Stimulated activated CD8-positive, alpha-beta memory T cell treated with anti-CD3 and anti-CD28 coated beads, Interleukin-15, amount 100 ng/mL, for 4 hours (primary cell): ENCODE measurements around the gene SH2D1B.

Experiments used
- DNase-seq, 2 donors: peaks; one replicate each; pipeline ENCODE4 v3.0.0-alpha.2; 2020; ENCODE audit warnings: low read depth in 2 of 2

SH2D1B gene

DNA sequence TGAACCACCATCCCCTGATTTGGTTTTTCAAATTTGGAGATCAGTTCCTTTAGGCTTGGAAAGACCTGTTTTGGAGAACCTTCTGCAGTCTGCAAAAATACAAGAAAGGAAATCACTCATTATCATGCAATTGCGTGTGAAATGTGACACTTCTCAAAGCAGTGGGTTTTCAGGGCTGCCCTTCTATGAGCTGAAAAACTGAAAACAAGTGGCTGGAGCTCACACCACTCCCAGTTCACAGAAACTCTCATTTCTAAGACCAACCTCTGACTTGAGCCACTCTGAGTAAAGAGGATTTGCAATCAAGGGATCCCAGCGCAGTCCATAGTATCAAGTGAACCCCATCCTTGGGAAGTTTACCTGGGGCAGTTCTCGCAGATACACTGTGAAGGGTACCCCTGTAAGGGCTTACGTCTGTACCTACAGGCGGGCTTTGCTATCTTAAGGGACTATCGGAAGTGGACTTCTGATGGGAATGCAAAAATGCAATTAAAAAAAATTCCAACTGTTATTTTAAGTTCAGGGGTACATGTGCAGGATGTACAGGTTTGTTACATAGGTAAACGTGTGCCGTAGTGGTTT, 12.8 kb downstream of the SH2D1B start:
- no peak for DNase-seq

DNA sequence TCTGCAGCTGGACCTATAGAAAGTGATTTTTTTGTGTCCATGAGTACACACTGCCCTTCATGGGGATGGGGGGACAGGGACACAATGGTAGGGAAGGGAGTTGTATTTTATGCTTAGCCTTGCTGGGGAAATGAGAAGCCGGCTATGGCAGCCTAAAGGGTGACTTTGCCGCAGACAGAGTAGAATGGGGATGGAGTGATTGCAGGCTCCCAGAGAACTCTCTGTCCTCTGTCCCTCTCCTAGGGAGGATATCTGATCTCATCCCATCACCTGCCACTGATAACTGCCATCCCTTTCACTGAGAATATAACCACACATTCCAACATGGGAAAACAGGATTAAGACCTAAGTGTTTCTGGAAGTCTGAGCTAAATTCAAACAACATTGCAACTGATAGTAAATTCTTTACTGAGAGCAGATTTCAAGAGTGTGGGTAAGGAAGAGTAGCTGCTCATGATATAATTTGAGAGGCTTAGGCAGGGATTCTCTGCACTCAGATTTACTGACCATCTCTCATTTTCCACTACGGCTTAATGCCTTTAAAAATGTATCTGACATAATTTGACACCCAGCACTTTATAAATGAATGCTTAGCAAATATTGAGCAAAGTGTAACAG, 13.9 kb downstream of the SH2D1B start:
- no peak for DNase-seq

DNA sequence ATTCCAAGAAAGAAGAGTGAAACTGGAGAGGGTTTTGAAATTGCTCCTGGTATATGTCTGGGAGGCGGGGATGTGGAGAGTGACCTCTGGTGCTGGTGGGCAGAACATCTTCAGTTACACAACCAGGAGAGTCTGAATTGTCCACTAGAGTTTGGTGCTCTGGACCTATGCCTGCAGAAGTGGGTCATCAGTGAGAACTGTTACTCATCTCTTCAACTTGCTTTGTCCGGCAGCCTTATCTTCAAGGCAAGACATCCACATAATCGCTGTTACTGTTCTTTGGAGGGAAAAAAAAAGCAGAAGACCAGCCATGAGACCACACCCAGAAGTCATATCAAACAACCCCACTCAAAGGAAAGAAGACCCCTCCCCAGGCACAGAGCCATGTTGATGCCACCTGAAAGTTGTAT, 14.9 kb downstream of the SH2D1B start:
- DNase-seq = no peak

DNA sequence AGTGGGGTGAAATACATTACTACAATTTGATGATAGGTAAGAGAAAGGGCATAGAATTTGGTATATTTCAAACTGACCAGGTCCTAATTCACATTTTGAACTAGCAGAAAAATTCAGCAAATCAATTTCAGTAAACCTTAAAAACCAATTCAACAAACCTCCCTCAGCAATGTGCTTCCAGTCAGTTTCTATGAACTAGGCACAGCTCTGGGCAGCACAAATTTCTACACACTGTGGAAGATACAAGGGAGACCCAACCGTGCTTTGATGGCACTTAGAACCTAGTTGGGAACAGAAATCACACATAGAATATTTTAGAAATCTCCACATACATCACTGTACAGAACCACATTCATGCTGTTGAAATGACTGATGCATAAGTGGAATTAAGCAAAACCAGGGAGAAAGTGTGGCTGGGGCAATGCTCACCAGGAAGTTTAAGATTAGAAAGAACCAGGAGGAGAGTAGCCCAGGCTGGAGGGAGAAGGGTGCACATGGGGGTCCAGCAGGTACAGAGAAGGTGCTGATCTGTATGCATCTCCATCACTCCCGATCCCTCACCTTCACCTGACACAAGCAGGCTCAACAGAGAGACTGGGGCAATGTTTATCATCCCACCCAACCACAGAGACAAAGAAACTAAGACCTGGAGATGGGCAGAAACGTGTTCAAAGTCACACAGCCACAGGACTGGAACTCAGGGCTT, 15.6 kb downstream of the SH2D1B start:
- DNase-seq = no peak

DNA sequence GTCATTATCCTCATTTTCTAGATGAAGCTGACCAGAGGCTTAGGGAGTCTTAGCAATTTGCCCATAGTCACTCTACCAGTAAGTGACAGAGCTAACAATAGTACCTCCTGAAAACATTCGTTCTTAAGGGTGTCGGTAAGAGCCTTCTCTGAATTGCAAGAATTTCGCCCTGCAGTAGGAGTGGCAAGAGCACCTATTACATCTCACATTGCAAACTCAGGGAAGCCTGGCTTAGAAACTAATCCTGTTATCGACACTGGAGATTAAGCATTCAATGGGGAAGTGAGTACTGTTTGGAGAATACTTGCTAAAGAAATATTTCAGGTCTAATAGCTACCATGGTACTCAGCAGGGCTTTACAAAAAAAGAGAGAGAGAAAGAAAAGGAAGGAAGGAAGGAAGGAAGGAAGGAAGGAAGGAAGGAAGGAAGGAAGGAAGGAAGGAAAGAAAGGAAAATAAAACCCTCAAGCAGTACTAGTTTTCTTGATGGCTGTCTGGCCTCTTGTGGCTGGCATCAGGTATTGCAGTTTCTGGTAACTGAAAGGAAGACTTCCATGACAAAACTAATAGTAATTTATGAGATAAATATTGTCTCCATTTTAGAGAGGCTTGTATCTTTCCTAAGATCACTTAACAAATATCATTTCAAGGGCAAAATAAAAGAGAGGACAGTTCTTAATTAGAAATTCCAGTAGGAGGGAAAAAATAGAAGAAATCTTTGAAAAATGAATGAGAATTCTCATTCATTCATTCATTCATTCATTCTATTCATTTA, 20.0 kb downstream of the SH2D1B start:
- DNase-seq = no peak

DNA sequence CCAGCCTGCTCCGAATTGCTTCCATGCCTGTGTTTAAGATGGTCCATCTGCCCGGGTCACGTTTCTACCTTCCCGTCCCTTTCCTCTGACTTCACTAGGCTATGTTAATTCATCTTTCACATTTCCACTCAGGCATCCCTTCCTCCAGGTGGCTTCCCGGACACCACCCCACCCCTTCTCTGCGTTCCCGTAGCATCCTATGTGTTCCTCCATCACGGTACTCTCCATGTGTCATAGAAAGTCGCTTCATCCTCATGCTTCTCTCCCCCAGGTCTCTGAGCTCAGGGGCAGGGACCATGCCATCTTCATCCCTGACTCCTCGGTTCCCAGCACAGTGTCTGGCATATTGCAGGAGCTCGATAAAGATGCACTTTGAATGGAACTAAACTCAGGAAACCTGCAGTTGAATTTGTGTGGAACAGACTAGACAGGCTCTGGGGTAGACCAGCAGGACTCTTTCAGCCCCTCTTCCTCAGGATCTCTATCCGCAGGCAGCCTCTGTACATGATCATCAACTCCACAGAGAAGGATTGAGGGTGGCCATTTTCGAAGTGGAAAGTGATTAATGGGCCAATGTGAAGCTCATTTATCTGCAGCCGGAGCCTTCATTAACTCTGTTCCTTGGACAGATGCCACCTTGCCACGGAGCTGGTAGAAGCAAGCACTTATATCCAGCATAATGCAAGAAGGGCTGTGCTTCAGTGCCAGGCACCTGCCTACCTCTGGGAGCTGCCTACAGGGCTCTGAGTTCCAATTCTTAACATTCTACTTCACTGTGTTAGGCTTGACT, 21.3 kb downstream of the SH2D1B start:
- no peak for DNase-seq

DNA sequence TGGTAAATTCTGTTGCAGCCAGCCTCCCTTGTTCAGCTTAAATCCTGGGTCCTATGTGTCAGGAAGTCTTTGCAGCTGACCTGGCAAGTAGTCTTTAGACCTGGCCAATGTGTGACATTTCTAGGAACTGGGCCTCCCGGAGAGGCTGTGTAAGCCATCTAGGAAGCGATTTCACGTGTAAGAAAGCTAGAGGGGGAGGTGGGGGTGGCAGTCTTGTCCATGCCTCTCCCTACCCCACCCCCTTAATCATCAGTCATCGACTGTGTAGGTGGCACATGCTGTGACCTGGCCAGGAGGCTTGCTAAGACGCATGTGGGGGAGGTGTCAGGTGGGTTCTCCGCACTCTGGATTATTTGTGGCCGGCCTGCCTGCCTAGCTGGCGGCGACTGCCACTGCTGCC, 22.0 kb downstream of the SH2D1B start:
- no peak for DNase-seq

DNA sequence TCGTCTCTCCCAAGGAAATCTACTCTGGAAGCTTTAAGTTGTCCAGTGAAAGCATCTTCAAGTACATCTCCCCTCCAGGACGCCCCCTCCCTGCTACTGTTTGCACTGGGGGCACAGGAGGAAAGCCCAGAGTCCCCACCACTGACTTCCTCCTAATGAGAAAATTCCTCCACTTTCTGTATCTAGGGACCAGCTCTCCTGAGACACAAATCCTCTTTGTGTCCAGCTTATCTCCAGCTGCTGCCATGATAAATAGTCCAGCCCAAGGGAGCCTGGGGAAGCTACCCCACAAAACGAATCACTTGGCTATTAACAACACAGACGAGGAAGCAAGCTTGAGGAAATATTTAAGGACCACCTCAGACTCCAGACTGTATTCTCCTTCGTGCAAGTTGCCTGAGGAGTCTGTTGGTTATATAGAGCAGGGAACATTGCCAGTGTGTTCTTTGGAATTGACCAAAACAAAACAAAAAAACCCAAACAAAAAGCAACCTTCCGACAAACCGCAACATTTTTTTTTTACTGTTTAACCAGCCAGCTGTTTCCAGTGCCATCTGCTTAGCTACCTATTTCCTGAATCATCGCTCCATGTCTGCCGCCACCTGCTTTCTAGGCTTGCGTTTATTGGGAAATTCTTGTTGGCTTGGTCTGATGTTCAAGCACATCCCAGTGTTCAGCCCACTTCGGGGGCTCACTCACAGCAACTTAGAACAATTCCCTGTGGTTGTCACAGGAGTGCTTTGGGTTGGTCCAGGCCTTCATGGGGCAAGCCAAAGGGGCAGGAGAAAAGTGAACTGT, 22.7 kb downstream of the SH2D1B start:
- no peak for DNase-seq

DNA sequence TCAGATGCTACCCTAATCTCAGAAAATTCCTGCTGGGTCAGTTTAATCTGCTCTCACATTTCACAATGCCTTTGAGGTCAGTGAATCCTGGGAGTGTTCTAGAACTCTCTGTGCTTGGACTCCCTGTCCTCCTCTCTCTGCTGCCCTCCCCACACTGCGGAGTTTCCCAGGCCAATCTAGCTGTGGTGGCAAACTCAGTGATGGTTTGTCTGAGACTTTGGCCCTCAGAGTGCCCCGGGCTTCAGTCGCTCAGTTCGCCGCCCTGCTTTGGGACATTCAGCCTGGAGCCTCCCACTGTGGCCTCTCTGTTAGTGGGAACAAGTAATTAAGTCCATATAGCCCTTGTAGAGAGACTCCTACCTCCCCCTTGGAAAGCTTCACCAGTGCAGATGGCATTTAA, 23.3 kb downstream of the SH2D1B start:
- no peak for DNase-seq

DNA sequence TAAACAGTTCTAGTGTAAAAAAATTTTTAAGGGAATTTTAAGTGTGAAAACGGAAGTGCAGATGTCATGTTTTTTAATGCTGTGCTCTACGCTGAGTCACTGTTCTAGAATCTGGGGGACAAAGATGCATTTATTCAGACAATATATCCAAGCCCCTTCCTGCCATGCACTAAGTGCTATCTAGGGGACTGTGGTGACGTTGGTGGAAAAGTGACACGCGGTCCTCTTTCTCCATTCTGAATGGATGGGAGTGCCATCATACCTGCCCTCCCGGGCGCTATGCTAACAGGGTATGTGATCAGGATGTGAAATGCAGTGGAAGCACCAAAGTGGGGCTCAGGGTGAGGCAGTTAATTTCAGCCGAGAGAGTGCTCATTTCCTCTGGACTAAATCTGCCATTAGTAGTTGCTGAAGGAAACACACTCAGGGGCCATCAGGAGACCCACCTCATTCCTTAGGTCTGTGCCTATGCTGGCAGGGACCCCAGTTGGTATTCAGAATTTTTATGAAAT, 23.8 kb downstream of the SH2D1B start:
- DNase-seq = no peak

DNA sequence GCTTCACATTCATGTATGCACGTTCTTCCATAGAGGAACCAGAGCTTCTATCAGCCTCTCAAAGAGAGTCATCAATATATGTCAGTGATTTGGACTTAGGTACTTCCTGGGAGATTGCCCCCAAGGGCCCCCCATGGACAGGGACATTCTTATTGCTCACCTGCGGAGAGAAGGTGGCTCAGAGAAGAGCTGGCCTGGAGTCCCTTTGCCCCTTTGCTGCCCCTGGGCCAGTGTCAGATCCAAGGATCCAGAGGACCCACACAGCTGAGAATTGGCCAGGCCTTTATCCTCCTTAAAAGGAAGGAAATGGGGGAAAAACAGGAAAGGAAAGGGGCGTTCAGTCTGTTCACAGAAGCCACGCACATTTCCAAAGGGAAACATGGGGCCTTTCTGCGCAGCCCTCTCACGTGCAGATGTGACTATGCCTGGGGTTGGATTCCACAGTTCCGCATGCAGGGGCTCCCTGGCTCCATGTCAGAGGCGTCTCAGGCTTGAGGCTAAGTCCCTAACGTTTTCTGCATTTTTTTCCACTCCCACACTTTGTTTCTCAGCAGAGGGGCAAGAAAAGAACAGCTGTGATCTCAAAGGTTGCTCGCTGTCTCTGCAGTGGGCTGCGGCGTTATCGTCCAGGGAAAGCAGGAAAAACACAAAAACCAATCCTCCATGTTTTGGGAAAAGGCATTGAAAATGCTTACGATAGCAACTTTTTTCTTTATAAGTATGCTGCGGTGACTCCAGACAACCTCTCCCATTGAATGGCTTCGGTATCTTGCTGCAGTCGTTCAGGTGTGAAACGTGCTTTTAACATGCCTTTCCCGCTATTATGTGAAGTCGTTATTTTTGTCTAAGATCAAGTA, 24.5 kb downstream of the SH2D1B start:
- DNase-seq = no peak

DNA sequence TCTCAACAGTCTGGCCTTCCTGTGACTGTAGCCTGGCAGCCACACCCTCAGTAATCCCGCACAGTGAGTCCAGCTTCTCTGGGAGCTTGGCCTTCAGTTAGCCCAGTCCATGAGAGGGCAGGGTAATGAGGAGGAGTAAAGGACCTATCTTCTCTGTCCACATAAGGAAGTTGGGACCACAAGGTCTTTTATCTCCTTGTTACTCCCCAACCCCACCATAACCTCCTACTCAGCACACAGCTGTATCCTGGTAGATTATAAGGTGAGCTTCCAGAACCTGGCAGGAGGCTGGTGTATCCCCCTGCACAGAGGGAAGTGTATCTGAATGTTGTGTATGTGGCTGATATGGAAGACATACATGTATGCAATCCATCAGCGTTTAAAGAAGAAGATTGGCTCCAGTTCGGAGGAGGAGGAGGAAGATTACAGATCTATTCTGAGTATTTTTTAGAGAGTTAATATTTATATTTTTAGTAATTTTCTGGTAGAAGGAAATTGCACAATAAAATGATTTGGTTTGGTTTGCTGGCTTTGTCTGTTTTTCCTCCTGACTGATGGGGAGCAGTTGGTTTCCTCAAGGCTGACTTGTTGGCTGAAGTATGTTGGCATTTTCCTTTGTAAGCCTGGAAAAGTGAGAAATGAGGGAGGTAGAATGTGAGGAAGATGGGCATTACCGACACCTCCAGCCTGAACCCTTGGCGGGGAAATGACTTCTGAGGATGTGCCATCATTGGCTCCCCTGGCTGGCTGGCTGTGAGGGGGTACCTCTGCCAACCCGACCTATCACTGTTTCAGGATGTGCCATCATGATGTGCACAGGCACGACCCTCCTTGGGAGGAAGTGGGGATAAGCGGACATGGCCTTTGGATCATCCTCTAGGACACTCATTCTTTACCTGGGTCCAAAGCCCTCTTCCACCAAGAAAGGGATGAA, 25.4 kb downstream of the SH2D1B start:
- DNase-seq = no peak

DNA sequence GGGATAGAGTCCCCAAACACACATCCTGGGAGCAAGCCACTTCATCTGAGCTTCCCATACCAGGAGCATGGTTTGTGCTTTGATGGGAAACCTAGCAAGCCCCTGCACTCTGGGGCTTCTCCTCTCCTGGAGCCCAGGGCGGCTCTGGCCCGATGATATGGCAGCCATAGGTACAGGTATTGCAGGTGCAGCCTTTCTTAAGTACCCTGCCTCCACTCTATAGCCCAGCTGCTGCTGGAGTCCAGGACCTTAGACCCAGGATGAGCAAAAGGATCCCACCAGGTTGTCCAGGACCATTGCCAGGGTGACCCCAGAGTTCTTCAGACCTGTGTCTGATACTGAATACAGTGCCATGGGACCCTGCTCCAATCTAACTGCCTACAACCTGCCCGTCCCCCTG, 26.2 kb downstream of the SH2D1B start:
- no peak for DNase-seq

DNA sequence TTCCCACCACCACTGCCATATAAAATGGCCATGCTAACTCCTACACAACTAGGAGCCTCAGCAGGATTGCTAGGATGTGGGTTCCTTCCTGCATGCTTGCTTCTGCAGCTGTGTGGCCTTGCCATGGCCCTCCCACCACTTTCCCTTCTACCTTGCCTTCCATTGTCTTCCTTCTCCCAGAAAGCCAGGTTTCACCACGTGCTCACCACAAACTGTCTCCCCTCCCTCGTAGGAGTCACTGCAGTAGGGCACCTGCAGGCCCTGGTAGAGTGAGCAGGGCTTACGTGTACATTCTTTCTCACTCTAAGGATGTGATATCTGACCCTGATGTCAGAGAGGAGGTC, 26.7 kb downstream of the SH2D1B start:
- no peak for DNase-seq

DNA sequence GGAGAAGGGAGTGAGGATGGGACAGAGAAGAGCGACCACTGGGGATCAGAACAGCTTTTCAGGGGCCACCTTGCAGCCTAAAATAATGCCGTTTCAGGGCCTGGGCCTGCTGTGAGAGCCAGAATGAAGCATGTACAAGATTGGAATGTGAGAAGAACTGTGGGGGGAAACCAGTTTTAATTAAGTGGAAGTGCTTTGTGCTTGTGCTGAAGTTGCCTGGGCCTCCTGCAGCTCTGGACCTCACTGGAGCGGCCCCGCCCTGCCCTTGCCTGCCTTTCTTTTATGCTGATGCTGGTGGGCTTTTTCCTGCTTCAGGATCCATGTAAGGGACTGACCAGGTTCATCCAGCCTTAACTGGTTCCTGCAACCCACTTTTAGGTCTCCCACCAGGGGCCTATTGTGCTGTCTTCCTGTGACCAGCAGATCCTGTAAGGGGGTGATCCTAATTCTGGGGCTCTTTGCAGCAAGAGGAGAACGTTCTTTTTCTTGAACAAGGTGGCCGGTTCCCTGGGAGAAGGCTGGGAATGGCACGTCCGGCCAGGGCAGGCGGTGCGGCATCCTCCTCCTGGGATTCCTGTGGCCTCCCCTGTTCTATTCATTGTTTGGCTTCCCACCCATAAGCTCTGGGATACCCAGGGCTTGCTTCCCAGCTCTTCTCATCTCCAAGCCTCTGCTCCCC, 27.2 kb downstream of the SH2D1B start:
- no peak for DNase-seq

DNA sequence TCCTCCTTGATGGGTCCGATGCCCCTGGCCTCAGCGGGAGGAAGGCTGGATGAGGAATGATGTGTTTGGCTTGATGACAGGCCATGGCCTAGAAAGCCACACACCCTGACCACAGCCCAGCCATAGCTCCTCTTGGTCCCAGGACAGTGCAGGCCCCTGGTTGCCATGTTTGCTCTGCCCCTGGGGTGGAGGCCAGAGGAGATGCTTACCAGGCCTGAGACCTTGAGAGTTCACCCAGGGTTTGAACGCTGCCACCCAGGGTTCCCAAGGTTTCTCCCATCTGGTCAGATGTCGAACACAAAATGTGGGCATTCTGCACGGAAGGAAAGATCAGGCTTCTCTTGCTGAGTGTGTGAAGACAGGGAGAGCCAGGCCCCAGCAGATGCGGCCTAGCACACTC, 27.8 kb downstream of the SH2D1B start:
- DNase-seq = no peak

DNA sequence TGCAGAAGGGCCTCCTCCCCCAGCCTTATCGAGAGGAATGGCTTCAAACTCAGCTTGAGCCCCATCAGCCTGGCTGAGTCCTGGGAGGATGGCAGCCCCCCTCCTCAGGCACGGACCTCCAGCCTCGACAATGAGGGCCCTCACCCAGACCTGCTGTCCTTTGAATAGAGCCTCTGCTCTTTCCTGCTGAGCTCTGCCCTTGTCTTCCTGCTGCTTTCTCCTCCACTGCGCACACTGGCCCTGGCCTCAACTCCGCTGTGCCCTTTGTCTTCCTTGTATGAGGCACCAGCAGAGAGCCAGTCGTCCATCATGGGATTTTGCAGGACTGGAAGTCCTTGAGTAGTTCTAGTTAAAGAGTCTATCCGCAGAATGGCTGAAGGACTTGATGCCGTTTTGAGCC, 28.4 kb downstream of the SH2D1B start:
- DNase-seq = no peak

DNA sequence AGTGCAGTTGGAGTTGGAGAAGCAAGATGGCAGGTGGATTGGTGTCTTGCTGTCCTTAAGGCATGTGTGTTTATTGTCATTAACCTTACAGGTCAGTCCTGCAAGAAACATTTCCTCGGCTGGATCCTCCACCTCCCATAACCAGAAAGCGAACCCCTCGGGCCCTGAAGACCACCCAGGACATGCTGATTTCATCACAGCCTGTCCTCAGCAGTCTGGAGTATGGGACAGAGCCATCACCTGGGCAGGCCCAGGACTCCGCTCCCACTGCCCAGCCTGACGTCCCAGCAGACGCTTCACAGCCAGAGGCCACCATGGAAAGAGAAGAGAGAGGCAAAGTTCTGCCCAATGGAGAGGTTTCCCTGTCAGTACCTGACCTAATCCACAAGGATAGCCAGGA, 28.8 kb downstream of the SH2D1B start:
- no peak for DNase-seq
